Activated CD4-positive, alpha-beta memory T cell treated with anti-CD3 and anti-CD28 coated beads for 36 hours (primary cell): ENCODE measurements around the gene DACH2. TPM values are rescaled to one million over a fixed set of nuclear protein-coding genes. Genes with fewer than 3 reads are reported as not detected.

Experiments used
- CTCF ChIA-PET: fragments of 350-600 bp; sonication (Branson Sonifier 250); formaldehyde crosslinking; loops from one replicate; lab custom pipeline; 2021; ENCODE audit warnings: antibody characterized with exemption, inconsistent platforms; lab: Charles Lee
- POLR2A ChIA-PET: fragments of 350-600 bp; sonication (Branson Sonifier 250); formaldehyde crosslinking; loops from one replicate; lab custom pipeline; 2021; ENCODE audit warnings: antibody characterized with exemption; lab: Charles Lee
- DNase-seq: peaks from one replicate; pipeline ENCODE4 v3.0.0-alpha.2; 2020
- H3K27ac Mint-ChIP-seq: one replicate; pipeline ENCODE4 v1.8.0; 2021; ENCODE audit warnings: mixed read lengths
- H3K27me3 Mint-ChIP-seq: one replicate; pipeline ENCODE4 v1.8.0; 2021; ENCODE audit warnings: mixed read lengths
- H3K36me3 Mint-ChIP-seq: one replicate; pipeline ENCODE4 v1.8.0; 2021; ENCODE audit warnings: mixed read lengths
- H3K4me1 Mint-ChIP-seq: one replicate; pipeline ENCODE4 v1.8.0; 2021; ENCODE audit warnings: low read depth, mixed read lengths
- H3K4me3 Mint-ChIP-seq: one replicate; pipeline ENCODE4 v1.8.0; 2021; ENCODE audit warnings: mild to moderate bottlenecking, mixed read lengths
- H3K9me3 Mint-ChIP-seq: one replicate; pipeline ENCODE4 v1.8.0; 2021; ENCODE audit warnings: mixed read lengths
- intact Hi-C: fragments of 100-400 bp; cut with micrococcal nuclease; formaldehyde crosslinking; loops from one replicate; pipeline ENCODE4 v1.15.1; 2023
- total RNA-seq, 2 experiments: library from RNA; stranded (reverse); gene quantifications; one replicate each; pipeline ENCODE4 v1.2.3, GENCODE V29; 2021

The DACH2 gene
- total RNA-seq, 2 experiments from 2014 or later = not detected

GRCh38 chrX:86348669-86349068 lies 200.4 kb downstream of the DACH2 start:
- ChIA-PET CTCF (no interaction called here), POLR2A (no interaction called here)
- no peak for DNase-seq
- intact Hi-C loops = no loop called here
- no peaks in the 10 kb centered on the region for H3K4me1 Mint-ChIP-seq
- no peaks in the 10 kb centered on the region for H3K27me3 Mint-ChIP-seq
- no peaks in the 10 kb centered on the region for H3K9me3 Mint-ChIP-seq
- no peak overlapping the region for H3K27ac Mint-ChIP-seq
- H3K4me3 Mint-ChIP-seq = no peak overlapping the region
- no peaks in the 10 kb centered on the region for H3K36me3 Mint-ChIP-seq

- ChIA-PET POLR2A (no interaction called here), CTCF (no interaction called here)
- Mint-ChIP-seq H3K4me3 (no peak overlapping the region), H3K4me1 (no peaks in the 10 kb centered on the region), H3K27me3 (no peaks in the 10 kb centered on the region), H3K9me3 (no peaks in the 10 kb centered on the region), H3K27ac (no peak overlapping the region), H3K36me3 (no peaks in the 10 kb centered on the region)
- no peak for DNase-seq
- intact Hi-C loops = no loop called here
Measured at GRCh38 chrX:86349115-86349514, 200.9 kb downstream of the DACH2 start.

GRCh38 chrX:86369847-86370630 lies 221.8 kb downstream of the DACH2 start:
- intact Hi-C loops = no loop called here

GRCh38 chrX:86370927-86371326 lies 222.7 kb downstream of the DACH2 start:
- Mint-ChIP-seq H3K36me3 (no peaks in the 10 kb centered on the region), H3K27ac (no peak overlapping the region), H3K9me3 (no peaks in the 10 kb centered on the region), H3K4me3 (no peak overlapping the region), H3K4me1 (no peaks in the 10 kb centered on the region), H3K27me3 (no peaks in the 10 kb centered on the region)
- DNase-seq = no peak
- intact Hi-C loops = no loop called here
- ChIA-PET CTCF (no interaction called here), POLR2A (no interaction called here)

More at GRCh38 chrX:86369847-86370630, 221.8 kb downstream of the DACH2 start:
- CTCF ChIA-PET = no interaction called here
- Mint-ChIP-seq H3K27ac (no peak overlapping the region), H3K9me3 (no peaks in the 10 kb centered on the region), H3K4me1 (no peaks in the 10 kb centered on the region), H3K36me3 (no peaks in the 10 kb centered on the region), H3K27me3 (no peaks in the 10 kb centered on the region), H3K4me3 (no peak overlapping the region)
- DNase-seq = no peak
- POLR2A ChIA-PET = no interaction called here

- H3K36me3 Mint-ChIP-seq = no peaks in the 10 kb centered on the region
- no peak overlapping the region for H3K4me3 Mint-ChIP-seq
- DNase-seq = no peak
- no peaks in the 10 kb centered on the region for H3K4me1 Mint-ChIP-seq
- ChIA-PET CTCF (no interaction called here), POLR2A (no interaction called here)
- intact Hi-C loops = no loop called here
- H3K27ac Mint-ChIP-seq = no peak overlapping the region
- H3K27me3 Mint-ChIP-seq = no peaks in the 10 kb centered on the region
- H3K9me3 Mint-ChIP-seq = no peaks in the 10 kb centered on the region
Measured at GRCh38 chrX:86379209-86379608, 231.0 kb downstream of the DACH2 start.

- ChIA-PET CTCF (no interaction called here), POLR2A (no interaction called here)
- Mint-ChIP-seq H3K27me3 (no peaks in the 10 kb centered on the region), H3K27ac (no peak overlapping the region), H3K36me3 (no peaks in the 10 kb centered on the region), H3K4me1 (no peaks in the 10 kb centered on the region), H3K4me3 (no peak overlapping the region), H3K9me3 (no peaks in the 10 kb centered on the region)
- DNase-seq = no peak
- intact Hi-C loops = no loop called here
Measured at GRCh38 chrX:86383681-86384540, 235.7 kb downstream of the DACH2 start.

- H3K27me3 Mint-ChIP-seq = no peaks in the 10 kb centered on the region
- intact Hi-C loops = no loop called here
- CTCF ChIA-PET = no interaction called here
- H3K27ac Mint-ChIP-seq = no peak overlapping the region
- DNase-seq = no peak
- no peak overlapping the region for H3K4me3 Mint-ChIP-seq
- no peaks in the 10 kb centered on the region for H3K4me1 Mint-ChIP-seq
- no peaks in the 10 kb centered on the region for H3K9me3 Mint-ChIP-seq
- H3K36me3 Mint-ChIP-seq = no peaks in the 10 kb centered on the region
- POLR2A ChIA-PET = no interaction called here
Measured at GRCh38 chrX:86407371-86407770, 259.1 kb downstream of the DACH2 start.

- POLR2A ChIA-PET = no interaction called here
- Mint-ChIP-seq H3K27me3 (no peaks in the 10 kb centered on the region), H3K36me3 (no peaks in the 10 kb centered on the region), H3K27ac (no peak overlapping the region), H3K4me3 (no peak overlapping the region), H3K9me3 (no peaks in the 10 kb centered on the region), H3K4me1 (no peaks in the 10 kb centered on the region)
- CTCF ChIA-PET = no interaction called here
- no peak for DNase-seq
- intact Hi-C loops = no loop called here
Measured at GRCh38 chrX:86421771-86422170, 273.5 kb downstream of the DACH2 start.

GRCh38 chrX:86436116-86436515 lies 287.9 kb downstream of the DACH2 start:
- Mint-ChIP-seq H3K36me3 (no peaks in the 10 kb centered on the region), H3K27me3 (no peaks in the 10 kb centered on the region), H3K27ac (no peak overlapping the region), H3K4me1 (no peaks in the 10 kb centered on the region), H3K4me3 (no peak overlapping the region), H3K9me3 (peaks cover 2% of the 10 kb centered on the region)
- intact Hi-C loops = no loop called here
- POLR2A ChIA-PET = no interaction called here
- DNase-seq = no peak
- CTCF ChIA-PET = no interaction called here

GRCh38 chrX:86455495-86455894 lies 307.2 kb downstream of the DACH2 start:
- no peak overlapping the region for H3K4me3 Mint-ChIP-seq
- DNase-seq = no peak
- no peaks in the 10 kb centered on the region for H3K4me1 Mint-ChIP-seq
- H3K27ac Mint-ChIP-seq = no peak overlapping the region
- ChIA-PET CTCF (no interaction called here), POLR2A (no interaction called here)
- H3K9me3 Mint-ChIP-seq = peaks cover 3% of the 10 kb centered on the region
- no peaks in the 10 kb centered on the region for H3K36me3 Mint-ChIP-seq
- no peaks in the 10 kb centered on the region for H3K27me3 Mint-ChIP-seq
- intact Hi-C loops = no loop called here

GRCh38 chrX:86460760-86461159 lies 312.5 kb downstream of the DACH2 start:
- H3K4me1 Mint-ChIP-seq = no peaks in the 10 kb centered on the region
- CTCF ChIA-PET = no interaction called here

GRCh38 chrX:86504297-86504696 lies 356.0 kb downstream of the DACH2 start:
- H3K27me3 Mint-ChIP-seq = no peaks in the 10 kb centered on the region
- ChIA-PET CTCF (no interaction called here), POLR2A (no interaction called here)
- DNase-seq = no peak
- no peaks in the 10 kb centered on the region for H3K9me3 Mint-ChIP-seq
- no peak overlapping the region for H3K4me3 Mint-ChIP-seq
- H3K36me3 Mint-ChIP-seq = no peaks in the 10 kb centered on the region
- no peaks in the 10 kb centered on the region for H3K4me1 Mint-ChIP-seq
- intact Hi-C loops = no loop called here
- no peak overlapping the region for H3K27ac Mint-ChIP-seq

More at GRCh38 chrX:86460760-86461159, 312.5 kb downstream of the DACH2 start:
- H3K4me3 Mint-ChIP-seq = no peak overlapping the region
- H3K27ac Mint-ChIP-seq = no peak overlapping the region
- H3K27me3 Mint-ChIP-seq = no peaks in the 10 kb centered on the region
- DNase-seq = no peak
- H3K9me3 Mint-ChIP-seq = no peaks in the 10 kb centered on the region
- POLR2A ChIA-PET = no interaction called here
- H3K36me3 Mint-ChIP-seq = no peaks in the 10 kb centered on the region
- intact Hi-C loops = no loop called here
